GM21619 (cell line): ENCODE measurements around the gene TRPM1.
A peak's percentile ranks its signal among the peaks of the same experiment; 100 is the strongest.

Source experiments
- ATAC-seq: cut with Tn5 transposase; IDR thresholded peaks from one replicate; pipeline ENCODE4 v1.9.1; 2021; ENCODE audit not compliant: unreplicated experiment

TRPM1 gene

DNA sequence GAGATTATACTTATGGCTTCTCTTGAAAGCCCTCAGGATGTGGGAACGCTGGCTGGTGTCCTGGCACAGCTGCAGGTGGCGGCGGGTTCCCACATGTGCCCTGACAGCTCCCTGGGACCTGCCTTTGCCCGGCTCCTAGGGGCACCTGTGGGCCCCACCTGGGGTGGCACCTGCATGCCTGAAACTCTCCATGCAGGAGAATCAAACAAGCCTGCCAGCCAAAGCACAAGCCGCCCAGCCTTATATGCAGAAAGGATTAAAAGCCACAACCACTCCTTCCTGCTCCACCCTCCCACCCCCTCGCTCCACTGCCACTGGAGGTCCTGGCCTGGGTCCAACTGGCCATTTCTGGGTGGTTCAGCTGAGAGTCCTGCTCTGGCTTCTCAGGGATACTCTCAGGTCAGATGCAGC is 18.1 kb downstream of the TRPM1 start:
- ATAC-seq: no peak

DNA sequence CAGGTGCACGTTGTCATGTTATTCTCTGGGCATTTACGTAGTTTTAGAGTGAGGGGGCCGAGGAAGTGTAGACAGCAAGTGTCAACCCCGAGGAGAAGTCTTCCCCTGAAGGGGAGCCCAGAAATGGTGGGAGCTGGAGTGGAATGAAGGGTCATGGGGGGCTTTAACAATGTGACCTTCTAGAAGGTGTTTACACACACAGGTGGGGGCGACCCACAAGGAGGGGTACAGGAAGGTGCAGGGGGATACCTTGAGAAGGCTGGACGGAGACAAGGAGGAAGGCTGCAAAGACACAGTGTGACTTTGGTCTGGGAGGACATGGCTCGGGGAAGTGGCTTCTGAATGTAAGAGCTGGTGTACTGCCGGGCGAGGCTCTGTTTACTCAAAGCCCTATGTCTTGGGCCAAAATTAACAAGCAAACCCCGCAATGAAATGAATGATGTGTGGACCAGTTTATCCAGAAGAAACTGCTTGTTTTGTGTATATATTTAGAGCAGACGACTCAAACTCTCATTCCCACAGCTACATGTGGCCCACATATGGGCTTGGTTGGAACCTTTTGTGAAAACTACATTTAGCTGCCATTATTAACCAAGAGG is 18.7 kb downstream of the TRPM1 start:
- ATAC-seq: no peak

DNA sequence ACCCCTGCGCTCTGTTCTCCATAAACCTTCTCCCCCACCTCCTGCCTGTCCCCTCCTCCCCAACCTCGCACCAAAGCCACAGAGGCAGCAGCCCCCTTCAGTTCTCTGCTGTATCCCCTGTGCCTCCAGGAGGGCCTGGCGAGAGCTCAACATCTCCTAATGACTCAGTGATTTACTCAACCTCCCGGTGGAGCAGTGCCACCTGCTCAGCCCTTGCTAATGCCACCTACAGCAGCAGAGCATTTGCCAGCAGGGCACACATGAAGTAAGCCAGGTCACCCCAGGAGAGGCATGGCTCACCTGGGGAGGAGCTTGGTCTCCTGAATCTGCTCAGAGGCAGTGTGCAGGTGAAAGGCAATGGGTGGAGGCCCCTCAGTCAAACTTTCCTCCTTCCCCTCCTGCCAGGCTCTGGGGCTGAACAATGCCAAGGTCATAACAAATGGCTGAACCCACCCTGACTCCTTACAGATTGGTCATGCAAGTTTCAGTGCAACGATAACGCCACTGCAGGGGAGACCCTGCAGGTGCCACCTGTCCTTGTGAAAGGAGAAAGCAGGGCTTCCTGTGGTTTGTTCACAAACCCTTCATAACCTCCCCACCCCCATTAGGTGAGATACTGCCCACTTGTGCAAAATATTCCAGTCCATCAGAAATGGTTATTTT is 19.8 kb downstream of the TRPM1 start:
- ATAC-seq: no peak

DNA sequence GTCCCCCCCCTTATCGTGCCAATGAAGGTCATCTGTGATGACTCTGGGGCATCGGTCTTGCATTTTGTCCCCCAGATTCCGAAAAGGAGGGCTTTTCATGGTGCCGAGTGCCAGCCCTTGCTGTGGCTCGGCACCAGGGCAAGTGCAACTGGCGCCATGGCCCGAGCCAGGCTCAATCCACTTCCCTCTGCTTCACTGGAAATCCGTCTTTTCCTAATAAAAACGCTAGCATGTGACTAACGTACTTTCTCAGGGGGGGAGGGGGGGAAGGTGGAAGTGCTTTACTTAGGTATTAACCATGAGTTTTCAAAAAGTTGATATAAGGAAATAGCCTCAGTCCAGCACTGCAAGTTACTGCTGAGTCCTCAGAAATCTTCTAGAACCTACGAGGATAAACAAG is 20.5 kb downstream of the TRPM1 start:
- no peak for ATAC-seq

DNA sequence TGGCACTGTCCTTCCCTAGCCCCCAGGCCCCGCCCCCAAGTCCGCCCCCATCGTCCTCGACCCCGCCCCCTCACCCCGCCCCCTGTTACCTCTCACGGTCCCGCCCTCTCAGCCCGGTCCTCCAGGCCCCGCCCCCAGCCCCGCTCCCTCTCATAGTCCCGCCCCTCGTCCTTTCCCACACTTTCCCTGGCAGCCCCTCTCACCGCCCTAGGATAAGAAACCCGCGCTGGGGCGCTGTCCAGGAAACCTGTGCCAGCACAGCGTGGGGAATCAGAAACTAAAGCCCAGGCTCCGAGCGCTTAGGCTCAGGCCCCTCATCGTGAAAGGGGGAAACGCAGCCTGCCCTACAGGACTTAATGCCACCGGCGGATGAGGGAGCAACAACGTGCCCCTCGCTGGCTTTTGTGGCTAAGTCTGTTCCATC is 20.9 kb downstream of the TRPM1 start:
- no peak for ATAC-seq

DNA sequence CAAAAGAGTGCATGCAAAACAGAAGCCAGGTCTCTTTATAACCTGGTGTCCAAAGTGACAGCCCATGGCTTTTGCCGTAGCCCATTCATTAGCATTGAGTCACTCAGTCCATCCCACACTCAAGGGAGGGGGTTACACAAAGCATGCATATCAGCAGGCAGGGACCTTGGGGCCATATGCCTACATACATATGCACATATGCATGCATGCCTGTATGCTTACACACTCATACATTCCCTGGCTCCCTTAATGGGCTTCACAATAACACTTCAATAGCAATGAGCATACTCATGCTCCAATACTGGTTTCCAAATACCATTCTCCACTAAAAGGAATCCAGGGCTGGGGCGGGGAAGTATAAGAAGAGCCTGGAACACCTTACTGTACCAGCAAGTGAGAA is 22.0 kb downstream of the TRPM1 start:
- ATAC-seq: no peak

DNA sequence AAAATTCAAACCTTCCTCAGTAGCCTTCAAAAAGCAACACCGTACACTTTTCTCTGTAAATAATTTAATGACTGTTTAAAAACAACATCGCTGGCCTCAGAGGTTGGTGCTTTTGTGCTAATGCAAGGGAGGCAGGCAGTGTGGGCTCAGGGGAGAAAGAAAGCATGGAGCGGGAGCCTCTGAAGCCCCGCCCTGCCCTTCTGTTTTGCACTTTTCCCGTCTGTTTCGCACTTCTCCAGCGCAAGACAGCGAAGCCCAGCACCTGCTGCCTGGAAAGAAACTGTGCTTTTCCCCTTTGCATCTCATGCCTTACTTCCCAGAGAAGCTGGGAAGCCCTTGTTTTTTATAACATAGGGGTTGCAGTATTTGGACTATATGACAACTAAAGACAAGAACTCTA is 23.1 kb downstream of the TRPM1 start:
- ATAC-seq: no peak

DNA sequence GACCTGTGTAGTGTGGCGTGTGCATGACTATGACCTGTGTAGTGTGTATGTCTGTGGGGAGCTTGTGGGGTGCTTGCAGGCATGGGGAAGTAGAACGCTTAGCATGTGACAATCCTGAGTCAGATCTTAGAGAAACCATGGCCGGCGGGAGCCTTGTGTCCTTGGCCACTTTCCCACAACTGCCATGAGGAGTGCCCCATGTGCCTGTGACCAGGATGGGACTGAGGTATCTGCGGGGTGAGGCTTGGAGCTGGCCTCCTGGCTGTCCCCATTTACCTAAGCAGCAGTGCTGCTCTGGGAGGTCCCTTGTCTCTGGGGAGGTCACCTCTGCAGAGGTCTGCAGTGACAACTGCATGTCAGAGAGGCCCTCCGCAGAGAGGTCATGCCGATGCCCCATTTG is 23.6 kb downstream of the TRPM1 start:
- no peak for ATAC-seq

DNA sequence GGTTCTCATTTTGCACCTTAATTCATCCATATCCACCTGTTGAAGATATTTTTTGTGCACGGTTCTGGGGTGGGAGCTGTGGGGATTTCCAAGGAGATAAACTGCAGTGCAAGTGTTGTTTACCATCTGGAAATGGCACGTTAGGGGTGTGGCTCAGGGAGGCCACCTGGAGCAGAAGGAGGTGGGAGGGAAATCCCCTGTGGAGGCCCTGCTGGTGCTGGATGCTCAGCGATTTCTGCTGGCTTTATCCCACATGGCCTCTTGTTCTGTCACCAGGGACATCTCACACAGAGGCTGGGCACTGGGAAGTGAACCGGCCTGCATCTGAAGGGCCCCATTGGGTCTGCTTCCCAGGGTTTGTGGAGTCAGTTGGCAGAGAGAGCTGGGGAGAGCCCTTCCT is 24.3 kb downstream of the TRPM1 start:
- ATAC-seq: no peak

DNA sequence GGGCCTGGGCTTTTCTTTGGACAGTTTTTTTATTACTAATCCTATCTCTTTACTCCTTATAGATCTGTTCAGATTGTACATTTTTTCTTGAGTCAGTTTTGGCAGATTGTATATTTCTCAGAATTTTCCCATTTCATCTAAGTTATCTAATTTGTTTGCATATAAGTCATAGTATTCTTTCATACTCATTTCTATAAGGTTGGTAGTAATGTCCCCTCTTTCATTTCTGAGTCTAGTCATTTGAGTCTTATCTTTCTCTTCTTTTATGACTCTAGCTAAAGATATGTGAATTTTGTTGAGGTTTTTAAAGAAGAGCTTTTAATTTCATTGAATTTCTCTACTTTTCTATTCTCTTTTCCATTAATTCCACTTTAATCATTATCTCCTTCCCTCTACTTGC is 27.2 kb downstream of the TRPM1 start:
- no peak for ATAC-seq

DNA sequence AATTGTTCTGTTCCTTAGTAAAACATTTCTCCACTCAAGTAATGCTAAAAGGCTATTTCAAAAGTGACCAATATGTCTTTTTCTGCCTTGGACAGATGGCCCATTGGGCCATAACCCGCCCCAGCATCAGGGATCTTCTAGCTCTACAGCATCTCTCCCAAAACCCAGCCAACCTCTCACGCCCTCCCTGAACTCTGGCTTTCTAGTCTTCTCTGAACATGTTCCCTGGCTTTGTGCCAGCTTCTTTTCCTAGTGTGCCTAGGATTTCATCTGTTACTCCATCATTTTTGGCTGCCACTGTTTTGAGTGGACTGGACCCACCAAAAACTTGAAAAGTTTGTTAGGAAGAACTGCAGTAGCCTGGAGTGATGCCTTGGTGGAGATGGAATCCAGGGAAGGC is 30.7 kb downstream of the TRPM1 start:
- no peak for ATAC-seq

DNA sequence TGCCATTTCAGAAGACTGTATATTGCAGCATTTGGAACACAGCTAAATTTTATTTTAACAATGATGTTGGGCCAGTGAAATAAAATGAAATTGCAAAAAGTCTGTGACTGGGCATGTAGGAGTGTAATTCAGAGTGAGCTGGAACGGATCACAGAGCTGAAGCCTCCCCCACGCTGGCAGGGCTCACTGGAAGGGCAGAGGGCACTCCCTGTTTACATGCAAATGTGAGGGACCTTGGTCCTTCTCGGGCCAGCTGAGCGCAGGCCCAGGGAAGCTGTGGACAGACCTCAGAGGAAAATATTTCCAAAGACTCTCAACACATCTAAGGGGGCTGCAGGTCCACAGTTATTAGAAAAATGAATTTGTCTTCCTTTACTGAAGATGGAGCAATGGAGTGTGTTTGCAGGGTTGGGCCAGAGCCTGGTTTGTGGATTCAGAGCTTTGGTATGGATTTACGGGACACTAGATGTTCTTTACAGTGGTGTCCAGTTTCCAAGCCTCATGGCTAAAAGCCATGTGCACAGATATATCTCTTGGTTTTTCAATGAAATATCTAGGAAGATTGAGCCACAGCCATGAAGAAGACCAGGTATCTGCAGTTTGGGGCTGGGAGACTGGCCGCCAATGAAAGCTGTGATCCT is 32.0 kb downstream of the TRPM1 start:
- ATAC-seq: no peak

DNA sequence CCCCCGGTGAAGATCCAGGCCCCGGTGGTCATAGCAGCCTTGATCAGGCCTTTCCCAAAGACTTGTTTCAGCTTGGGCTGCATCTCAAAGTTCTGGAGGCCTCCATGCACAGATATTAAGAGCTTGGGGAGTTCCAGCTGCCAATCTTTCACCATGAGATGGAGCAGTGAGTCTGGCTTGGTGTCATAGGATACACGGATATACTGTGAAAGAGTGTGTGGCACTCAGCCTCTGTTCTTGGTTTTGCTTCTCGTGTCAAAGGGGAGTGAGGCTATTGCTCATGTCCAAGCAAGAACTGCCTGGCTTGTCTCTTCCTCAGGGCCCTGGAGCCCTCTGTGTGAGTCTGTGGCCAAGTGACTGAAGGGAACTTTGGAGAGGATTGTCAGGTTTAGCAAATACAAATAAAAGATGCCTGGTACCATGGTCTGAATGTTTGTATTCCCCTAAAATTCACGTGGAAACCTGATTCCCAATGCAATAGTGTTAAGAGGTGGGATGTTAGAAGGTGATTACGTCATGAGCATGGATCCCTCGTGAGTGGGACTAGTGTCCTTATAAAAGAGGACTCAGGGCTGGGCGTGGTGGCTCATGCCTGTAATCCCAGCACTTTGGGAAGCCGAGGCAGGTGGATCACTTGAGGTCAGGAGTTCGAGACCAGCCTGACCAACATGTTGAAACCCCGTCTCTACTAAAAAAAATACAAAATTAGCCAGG is 33.5 kb downstream of the TRPM1 start:
- ATAC-seq: no peak

DNA sequence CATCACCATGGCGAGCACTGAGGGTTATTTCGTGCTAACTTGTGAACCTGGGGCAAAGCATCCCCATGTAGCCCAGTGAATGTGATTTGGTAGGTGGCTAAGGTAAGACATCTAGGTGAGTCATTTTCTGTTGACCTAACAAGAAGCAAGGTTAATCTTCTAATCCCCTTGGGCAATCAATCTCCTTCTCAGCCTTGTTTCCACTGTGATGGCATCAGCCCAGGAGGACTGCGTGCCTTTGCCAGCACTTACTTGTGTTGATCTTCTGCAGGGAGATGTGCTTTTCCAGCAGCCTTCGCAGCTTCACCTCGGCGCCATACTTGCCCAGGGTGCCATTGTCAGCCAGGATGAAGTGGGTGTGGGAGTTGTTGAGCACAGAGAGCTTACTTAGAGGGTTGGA is 35.7 kb downstream of the TRPM1 start:
- ATAC-seq: no peak

DNA sequence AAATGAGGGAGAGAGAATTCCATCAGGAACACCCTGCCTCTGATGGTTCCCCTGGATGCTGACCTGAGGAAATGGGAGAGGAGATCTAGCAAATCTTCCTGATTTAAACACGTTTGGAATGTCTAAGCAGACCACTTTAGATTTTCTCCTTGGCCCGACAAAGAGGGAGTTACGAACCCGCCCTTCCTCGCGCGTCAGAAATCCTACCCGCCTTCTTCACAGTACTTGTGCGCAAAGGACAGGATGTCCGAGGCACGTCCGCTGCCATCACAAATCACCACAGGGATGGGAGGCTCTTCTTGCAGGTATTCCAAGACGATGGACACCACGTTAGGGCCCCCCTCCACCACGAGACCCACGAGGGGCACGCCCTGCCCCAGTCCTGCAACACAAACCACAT is 38.6 kb downstream of the TRPM1 start:
- ATAC-seq: no peak

DNA sequence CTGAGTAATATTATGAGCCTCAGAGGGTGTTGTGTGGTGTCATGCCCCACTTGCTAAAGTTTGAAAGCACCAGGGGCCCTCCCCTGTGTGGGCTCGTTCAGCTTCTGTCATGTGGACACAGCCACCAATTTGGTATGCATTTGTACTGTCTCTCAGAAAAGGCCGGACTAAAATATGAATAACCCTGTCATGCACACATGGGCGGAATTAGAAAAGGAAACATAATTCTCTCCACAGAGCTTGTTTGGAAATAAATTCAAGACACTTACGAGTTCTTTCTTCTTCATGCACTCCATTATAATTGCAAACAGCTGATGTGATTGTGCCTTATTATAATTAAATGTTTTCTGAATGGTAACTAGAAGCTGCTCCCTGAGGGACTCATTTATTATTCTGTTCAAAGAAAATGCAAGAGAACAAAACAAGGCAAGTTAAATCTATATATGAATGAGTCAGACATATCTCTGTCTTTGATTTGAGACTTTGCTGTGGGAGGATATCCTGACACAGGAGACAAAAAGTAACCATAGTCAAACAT is 39.1 kb downstream of the TRPM1 start:
- ATAC-seq: peak; percentile 84

DNA sequence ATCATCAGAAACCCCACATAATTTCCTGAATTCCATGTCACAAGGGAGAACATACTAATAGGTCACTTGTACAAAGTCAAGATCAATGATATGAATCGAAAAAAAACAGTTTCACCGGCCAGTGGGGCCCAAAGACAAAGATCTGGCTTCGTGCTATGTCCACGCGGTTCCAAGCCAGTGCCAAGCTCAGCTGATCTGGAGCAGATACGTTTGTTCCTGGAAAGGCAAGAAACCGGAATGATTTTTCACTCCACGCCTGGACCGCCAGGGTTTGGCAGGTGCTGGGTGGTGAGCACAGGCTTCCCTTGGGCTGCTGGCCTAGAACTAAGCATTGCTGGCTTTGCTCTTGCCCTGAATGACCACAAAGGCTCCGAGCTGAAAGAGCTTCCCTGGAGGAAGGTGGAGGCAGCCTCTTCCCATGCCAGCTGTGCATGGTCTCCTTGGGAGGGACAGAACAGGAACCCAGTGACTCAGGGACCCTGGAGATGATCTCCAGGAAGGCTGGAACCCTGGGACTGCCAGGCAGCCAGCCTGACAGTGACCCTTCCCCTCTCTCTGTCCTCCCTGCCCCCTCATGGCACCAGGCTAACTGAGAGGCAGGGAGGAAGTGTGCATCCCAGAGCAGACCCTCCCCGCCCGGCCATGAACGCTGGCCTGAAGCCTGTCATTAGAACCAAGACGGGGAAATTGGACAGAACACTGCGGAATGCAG is 40.9 kb downstream of the TRPM1 start:
- ATAC-seq: no peak

DNA sequence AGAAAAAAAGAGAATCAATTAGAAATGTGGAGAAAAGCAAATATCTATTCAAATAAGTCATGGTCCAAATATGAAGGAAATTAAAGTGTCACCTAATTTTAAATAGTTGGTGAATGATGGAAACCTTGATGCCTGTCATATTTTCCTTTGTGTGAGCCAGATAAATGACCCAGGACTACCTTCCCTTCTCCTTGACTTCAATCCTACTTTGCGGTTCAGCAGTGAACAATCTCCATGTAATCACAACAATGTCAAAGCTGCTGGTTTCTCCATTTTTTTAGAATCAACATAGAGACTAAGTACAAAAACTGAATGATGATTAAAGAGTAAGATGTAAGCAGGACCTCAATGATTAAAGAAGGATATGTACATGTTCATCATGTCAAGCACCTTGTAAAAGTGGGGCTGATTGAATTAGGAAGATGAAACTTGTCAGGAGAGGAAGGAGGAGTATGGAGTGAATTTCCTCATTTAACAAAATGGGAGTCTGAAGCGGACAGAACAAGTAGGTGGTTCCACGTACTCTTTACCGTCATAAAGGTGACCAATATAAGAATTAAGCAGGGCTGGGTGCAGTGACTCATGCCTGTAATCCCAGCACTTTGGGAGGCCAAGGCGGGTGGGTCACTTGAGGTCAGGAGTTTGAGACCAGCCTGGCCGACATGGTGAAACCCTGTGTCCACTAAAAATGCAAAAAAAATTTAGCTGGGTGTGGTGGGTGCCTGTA is 43.1 kb downstream of the TRPM1 start:
- no peak for ATAC-seq

DNA sequence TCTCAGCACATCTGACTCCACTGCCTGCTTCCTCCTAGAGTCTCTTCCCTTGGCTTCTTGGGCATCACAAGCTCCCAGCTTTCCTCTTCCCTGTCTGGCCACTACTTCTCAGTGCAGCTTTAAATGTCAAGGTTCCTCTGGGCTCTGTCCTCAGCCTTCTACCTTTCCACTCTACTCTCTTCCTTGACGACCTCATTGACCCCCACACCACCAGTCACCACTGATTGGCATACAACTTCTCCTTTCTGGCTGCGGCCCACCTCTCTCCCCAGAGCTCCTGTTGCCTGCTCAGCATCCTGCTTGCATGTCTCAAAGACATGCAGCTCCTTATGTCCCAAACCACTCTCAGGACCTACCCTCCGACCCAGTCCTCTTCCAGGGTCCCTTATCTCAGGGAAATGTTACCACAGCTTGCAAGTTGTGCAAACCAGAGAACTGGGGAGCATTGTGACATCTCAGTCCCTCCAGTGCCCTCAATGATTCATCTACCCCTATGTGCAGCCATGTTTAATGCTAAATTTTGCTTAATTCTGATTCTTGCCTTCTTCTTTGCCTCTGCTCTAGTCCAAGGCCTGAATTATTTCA is 49.9 kb downstream of the TRPM1 start:
- ATAC-seq: no peak

DNA sequence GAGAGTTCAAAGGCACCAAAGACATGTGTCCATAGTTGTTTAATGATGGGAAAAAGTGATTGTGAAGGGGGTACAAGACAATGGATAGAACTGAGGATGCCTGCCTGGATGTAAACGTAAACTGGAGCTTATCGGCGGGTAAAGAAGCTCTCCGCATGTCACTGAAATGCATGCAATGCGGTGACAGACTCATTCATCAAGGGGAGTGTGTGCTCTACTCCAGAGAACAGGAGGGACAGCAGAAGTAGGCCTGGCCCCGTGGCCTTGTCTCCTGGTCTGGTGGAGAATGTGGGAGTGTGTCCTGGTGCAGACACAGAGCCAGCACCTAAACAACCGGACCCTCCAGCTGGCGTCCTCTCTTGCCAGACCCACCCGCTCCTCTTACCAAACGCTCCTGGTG is 50.6 kb downstream of the TRPM1 start:
- ATAC-seq: no peak
